GM18868 (cell line): ENCODE results near the gene HMG20A.

Experiments
- ATAC-seq: cut with Tn5 transposase; IDR thresholded peaks from one replicate; pipeline ENCODE4 v1.9.1; 2021; ENCODE audit warnings: mild to moderate bottlenecking, moderate library complexity; ENCODE audit not compliant: unreplicated experiment

The HMG20A gene

GRCh38 chr15:77514641-77515402 lies 94.1 kb downstream of the HMG20A start:
- ATAC-seq: no peak

DNA sequence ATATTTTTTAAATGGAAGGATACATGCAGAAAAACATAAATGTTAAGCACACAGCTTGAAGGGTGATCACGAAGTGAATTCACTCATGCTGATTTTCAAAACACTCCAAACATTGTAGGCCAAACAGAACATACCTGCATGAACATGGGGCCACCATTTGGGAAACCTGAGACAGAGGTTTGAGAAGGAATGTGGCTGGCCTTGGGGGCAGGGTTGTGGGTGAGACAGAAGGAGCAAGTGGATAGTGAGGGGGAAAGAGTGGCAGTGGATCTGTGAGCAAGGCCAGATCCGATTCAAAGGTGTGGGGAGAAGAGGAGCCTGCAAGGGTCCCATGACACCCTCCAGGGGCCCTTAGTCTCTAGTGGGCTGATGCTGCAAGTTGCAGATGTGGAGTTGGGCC lies 94.9 kb downstream of the HMG20A start:
- no peak for ATAC-seq

- ATAC-seq: no peak
These were observed 95.4 kb downstream of the HMG20A start for GRCh38 chr15:77516076-77516475.

- no peak for ATAC-seq
These were observed 96.1 kb downstream of the HMG20A start for GRCh38 chr15:77516786-77517185.

- ATAC-seq: no peak
These were observed 96.9 kb downstream of the HMG20A start for GRCh38 chr15:77517579-77517978.

DNA sequence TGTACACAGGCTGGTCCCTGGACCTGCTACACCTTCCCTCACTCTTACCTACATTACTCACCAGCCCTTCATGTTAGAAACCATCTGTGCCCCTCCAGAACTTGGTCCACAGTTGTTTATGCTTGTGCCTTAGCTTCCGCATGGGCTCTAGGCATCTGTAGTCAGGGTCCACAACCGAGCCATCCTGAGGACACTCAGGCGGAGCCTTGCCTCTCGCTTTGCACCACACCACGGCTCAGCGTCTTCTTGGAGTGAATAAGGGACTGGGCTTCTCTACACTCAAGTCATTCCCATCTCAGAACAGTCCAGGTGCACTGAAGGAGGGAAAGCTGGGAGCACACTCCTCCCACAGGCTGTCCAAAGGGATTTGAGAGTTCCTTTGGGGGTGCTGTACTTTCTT lies 97.8 kb downstream of the HMG20A start:
- ATAC-seq: no peak

DNA sequence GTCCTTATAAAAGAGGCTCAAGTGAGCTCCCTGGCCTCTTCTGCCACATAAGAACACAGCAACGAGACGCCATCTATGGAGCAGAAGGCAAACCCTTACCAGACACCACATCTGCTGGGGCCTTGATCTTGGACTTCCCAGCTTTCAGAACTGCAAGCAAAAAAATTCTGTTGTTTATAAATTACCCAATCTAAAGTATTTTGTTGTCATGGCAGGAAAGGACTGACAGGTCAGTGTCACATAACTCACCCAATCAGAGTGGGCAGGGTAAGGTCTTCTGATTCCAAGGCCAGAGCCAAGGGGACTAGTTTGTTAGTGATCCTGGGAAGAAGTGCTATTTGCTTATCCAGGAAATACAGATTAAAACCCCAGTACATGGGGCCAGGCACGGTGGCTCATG lies 98.9 kb downstream of the HMG20A start:
- no peak for ATAC-seq

DNA sequence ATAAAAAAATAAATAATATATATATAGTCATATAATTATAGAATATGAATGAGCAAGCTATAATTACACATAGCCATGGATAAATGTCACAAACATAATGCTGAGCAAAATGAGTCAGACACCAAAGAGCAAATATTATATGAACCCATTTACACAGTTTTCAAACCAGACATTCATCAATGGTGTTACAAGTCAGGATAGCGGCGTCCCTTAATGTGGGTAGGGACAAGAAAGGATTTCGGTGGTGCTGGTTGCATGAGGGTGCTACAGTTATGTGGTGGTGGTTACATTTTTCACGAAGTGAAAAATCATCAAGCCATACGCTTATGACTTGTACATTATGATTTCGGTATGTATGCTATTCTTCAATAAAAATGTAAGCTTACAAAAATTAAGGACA lies 100.5 kb downstream of the HMG20A start:
- ATAC-seq: no peak

DNA sequence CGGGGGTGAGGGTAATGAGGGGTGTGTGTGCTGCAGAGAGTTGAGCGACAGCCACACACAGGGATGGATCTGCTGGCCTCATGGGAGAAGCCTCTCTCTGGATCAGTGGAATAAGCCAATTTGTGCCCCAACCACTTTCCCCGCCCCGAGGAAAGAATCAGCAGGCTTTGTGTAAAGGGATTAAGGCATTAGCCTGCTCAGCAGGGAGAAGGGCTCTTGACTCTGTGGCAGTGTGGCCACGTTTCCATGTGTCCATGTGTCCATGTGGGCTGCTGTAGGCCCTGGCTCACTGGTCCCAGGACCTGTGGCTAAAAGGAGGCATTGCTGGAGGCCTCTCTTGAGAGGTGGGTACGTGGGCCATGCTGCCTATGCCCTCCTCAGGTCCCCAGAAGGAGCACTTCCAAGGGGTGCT lies 104.7 kb downstream of the HMG20A start:
- ATAC-seq: no peak

DNA sequence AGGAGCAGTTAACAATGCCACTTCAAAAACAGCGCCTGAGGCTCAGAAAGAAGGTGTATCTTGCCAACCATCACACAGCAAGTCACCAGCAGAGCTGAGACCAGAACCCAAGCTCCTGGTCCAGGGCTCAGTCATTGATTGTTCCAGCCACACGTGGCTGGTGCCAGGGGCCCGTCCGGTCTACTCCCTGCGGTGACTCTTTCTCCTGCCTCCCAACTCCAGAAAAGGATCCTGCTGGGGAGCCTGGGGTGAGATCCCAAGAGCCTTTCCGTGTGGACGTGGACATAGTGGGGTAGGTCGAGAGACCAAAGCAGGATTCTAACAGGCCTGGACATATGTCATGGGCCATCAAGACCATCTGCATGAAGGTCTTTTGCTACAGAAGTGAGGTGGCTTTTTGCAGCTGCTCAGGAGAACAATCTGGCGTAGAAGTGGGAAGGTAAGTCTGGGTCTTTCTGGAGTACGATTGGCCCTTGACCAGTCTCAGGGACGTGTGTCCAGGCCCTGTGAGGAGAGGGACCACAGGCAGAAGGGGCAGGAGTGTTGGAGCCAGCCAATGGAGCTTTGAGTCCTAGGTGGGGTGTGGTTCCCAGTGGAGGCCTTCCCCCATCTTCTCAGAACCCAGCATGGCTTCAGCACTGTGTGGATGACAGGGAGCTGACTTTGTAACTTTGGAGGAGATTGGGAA lies 105.4 kb downstream of the HMG20A start:
- no peak for ATAC-seq

- ATAC-seq: no peak
These were observed 106.0 kb downstream of the HMG20A start for GRCh38 chr15:77526595-77527163.

GRCh38 chr15:77527164-77527778 lies 106.6 kb downstream of the HMG20A start:
- ATAC-seq: no peak

- no peak for ATAC-seq
These were observed 107.1 kb downstream of the HMG20A start for GRCh38 chr15:77527831-77528231.

DNA sequence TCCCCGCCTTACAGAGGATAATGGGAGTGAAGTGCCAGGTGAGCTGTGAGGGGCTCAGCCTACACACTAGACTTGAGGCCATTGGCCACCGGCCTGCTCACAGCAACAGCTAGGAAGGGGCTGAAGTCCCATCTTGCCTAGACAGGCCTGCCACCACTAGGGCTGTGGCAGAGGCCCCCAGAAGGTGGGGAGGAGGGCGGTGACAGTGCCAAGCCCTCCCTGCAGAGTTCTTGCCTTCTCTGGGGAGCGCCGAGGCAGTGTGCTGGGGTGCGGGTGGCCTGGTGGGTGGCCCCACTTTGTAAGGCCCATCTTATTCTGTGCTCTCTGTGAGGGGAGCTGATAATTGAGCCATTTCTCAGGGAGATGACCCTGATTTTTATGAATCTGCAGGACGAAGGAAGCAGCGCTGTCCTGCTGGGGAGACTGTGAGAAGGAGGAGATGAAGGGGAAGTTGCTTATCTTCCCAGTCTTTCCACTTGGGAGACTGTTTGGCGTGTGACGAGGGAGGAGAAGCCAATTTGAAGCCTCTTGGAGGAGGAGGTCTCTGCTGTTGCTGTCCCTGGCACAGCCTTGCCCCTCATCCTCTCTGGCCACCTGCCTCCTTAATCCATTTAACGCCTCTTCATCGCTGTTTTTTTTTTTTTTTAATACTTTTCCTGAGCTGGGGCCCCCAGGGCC lies 107.7 kb downstream of the HMG20A start:
- ATAC-seq: no peak

DNA sequence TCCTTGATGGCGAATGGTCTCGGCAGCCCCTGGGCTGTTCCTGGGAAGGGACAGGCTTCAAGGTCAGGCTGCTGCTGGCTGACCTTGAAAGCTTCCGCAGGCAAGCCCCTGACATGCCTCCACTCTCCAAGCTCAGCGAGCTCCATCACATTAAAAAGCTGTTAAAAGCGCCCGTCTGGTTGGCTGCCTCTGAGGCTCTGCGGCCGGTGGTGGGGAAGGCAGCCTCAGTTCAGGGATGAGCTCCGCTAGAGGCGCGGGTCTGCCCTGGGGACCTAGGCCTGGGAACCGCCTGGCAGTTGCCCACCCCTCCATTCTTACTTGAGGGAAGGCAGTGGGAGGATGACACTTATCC lies 108.3 kb downstream of the HMG20A start:
- no peak for ATAC-seq

DNA sequence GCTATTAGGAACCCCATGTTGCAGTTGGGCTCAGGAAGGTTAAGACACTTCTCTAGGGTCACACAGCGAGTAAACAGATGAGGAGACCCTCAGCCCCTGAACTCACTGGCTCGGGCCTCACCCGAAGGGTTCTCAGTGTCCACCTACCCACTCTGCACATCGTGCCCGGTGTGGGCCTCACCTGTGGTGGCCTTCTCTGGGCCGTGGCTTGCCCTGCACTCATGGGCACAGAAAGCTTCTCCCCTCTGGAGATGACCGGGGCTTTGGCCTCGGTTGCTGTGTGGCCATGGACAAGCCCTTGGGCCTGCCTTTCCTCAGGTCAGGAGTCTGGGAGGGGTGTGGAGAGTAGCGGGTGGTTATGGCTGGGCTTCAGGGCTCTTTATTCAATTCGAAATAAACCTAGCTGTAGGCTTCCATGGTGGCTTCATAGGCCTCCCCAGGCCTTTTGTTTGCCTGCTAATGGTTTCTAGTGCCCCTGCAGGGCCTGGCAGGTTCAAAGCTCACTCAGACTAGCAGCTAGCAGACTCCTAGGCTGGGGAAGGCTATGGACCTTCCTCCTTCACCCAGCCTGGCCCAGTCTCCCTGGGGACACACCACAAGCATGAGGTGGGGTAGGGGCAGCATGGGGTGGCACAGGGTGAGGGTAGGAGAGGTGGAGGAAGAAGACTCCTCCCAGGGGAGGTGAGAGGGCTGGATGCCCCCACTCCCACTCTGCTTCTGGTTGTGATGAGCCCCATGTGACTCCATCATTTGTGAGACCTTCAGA lies 108.9 kb downstream of the HMG20A start:
- no peak for ATAC-seq

DNA sequence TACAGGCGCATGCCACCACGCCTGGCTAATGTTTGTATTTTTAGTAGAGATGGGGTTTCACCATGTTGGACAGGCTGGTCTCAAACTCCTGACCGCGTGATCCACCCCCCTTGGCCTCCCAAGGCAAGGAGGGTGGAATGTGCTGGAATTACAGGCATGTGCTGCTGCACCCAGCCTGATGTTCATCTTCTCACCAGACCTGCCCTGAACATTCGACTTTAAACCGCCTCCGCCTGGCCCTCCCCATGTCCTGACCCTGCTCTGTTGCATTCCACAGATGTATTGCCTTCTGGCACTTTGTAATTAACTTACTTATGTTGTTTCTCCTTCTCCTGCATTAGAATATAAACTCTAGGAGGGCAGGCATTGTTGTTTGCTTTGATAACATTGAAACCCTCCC lies 109.9 kb downstream of the HMG20A start:
- no peak for ATAC-seq

- ATAC-seq: no peak
These were observed 110.7 kb downstream of the HMG20A start for GRCh38 chr15:77531191-77532000.

DNA sequence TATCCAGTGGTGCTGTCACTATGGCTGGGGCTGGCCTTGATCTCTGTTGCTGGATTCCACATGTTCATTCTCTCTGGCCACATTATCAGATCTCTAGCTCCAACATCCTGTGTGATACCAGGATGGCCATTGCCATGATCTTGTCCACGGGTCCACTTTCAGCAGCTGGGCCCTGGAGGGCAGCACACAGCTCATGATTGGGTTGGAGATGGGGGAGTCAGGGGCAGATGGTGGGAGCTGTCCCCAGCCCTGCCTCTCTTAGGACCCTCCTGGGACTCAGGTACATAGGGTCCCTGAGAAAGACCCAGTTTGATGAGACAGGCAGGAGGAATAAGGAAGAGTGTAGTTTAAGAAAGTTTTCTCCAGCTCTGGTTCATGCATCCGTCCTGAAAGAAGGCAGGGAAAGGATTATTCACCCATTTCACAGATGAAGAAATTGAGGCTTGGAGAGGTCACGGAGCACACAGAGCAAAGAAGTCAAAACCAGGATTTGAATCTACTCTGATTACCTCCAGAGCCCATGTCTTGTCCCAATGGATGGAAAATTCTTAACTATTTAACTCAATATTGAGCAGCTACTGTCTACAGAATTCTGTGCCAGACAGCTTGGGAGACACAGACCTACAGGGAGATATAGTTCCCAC lies 111.5 kb downstream of the HMG20A start:
- no peak for ATAC-seq
